IMR-90 (cell line): Measurements from ENCODE around the gene CDH13.

ENCODE experiments used
- CEBPB ChIP-seq: IDR thresholded peaks from 2 replicates; pipeline ENCODE4 v1.6.1; 2012; ENCODE audit warnings: low read depth, low read length, improper control_type of control experiment
- CTCF ChIP-seq: conservative IDR thresholded peaks from 2 replicates; pipeline ENCODE4 v1.5.1; 2012; ENCODE audit warnings: mild to moderate bottlenecking, low read depth, low read length, improper control_type of control experiment
- MAFK ChIP-seq: IDR thresholded peaks from 2 replicates; pipeline ENCODE4 v1.6.1; 2012; ENCODE audit warnings: low read depth, low read length, improper control_type of control experiment
- MAZ ChIP-seq: IDR thresholded peaks from 2 replicates; pipeline ENCODE4 v1.6.1; 2012; ENCODE audit warnings: low read depth, mild to moderate bottlenecking, low read length, improper control_type of control experiment, moderate library complexity, borderline replicate concordance
- NFE2L2 ChIP-seq: fragments of 150-350 bp; IDR thresholded peaks from 2 replicates; pipeline ENCODE4 v1.6.1; 2016; ENCODE audit warnings: low read depth, mild to moderate bottlenecking, low read length
- POLR2A ChIP-seq: IDR thresholded peaks from 2 replicates; pipeline ENCODE4 v1.6.1; 2012; ENCODE audit warnings: mild to moderate bottlenecking, low read depth, low read length
- RAD21 ChIP-seq: IDR thresholded peaks from 2 replicates; pipeline ENCODE4 v1.6.1; 2012; ENCODE audit warnings: low read length, improper control_type of control experiment
- RCOR1 ChIP-seq: IDR thresholded peaks from 2 replicates; pipeline ENCODE4 v1.6.1; 2012; ENCODE audit warnings: mild to moderate bottlenecking, low read length, improper control_type of control experiment; ENCODE audit not compliant: insufficient replicate concordance
- SMC3 ChIP-seq: fragments of 150-350 bp; IDR thresholded peaks from 2 replicates; pipeline ENCODE4 v1.6.1; 2016; ENCODE audit warnings: low read depth, mild to moderate bottlenecking, antibody characterized with exemption, low read length, moderate library complexity
- USF2 ChIP-seq: fragments of 150-350 bp; IDR thresholded peaks from 2 replicates; pipeline ENCODE4 v1.6.1; 2017; ENCODE audit warnings: mild to moderate bottlenecking, antibody characterized with exemption, low read length, low read depth

- TF ChIP-seq CTCF (no peak), MAZ (no peak), POLR2A (no peak), SMC3 (no peak), CEBPB (no peak), USF2 (no peak), RCOR1 (no peak), RAD21 (no peak), NFE2L2 (no peak), MAFK (no peak)
Observed at GRCh38 chr16:83011939-83012338, 385.2 kb downstream of the CDH13 start.
